Activated CD4-positive, alpha-beta T cell treated with anti-CD3 and anti-CD28 coated beads, Interleukin-2, amount 10 ng/mL, durations not matched to agents 24 days and 14 days (primary cell): ENCODE results near the gene NEK1. TPM values are rescaled to one million over a fixed set of nuclear protein-coding genes. Genes with fewer than 3 reads are reported as not detected.
"Not testable (repeated sequence)": the region's sequence is repeated elsewhere in the genome, so short reads cannot be mapped to it uniquely, and the experiment has no call there.

Experiments
- DNase-seq: peaks from one replicate; pipeline ENCODE4 v3.0.0; 2022
- H3K27ac Mint-ChIP-seq: one replicate; pipeline ENCODE4 v1.8.0; 2022; ENCODE audit warnings: mild to moderate bottlenecking, mixed read lengths
- H3K27me3 Mint-ChIP-seq: one replicate; pipeline ENCODE4 v1.8.0; 2022; ENCODE audit warnings: mixed read lengths
- H3K36me3 Mint-ChIP-seq: one replicate; pipeline ENCODE4 v1.8.0; 2022; ENCODE audit warnings: low read depth, mild to moderate bottlenecking, mixed read lengths
- H3K4me1 Mint-ChIP-seq: one replicate; pipeline ENCODE4 v1.8.0; 2021; ENCODE audit warnings: mixed read lengths
- H3K4me3 Mint-ChIP-seq: one replicate; pipeline ENCODE4 v1.8.0; 2022; ENCODE audit warnings: mild to moderate bottlenecking, moderate library complexity, mixed read lengths
- H3K9me3 Mint-ChIP-seq: one replicate; pipeline ENCODE4 v1.8.0; 2021; ENCODE audit warnings: mixed read lengths
- intact Hi-C: fragments of 100-400 bp; cut with micrococcal nuclease; formaldehyde crosslinking; loops from one replicate; pipeline ENCODE4 v1.15.1; 2023
- total RNA-seq: library from RNA; stranded (reverse); gene quantifications from 2 replicates; pipeline ENCODE4 v1.2.3, GENCODE V29; 2022

The NEK1 gene
- total RNA-seq, 1 donor from 2014 or later: 11.1 TPM

DNA sequence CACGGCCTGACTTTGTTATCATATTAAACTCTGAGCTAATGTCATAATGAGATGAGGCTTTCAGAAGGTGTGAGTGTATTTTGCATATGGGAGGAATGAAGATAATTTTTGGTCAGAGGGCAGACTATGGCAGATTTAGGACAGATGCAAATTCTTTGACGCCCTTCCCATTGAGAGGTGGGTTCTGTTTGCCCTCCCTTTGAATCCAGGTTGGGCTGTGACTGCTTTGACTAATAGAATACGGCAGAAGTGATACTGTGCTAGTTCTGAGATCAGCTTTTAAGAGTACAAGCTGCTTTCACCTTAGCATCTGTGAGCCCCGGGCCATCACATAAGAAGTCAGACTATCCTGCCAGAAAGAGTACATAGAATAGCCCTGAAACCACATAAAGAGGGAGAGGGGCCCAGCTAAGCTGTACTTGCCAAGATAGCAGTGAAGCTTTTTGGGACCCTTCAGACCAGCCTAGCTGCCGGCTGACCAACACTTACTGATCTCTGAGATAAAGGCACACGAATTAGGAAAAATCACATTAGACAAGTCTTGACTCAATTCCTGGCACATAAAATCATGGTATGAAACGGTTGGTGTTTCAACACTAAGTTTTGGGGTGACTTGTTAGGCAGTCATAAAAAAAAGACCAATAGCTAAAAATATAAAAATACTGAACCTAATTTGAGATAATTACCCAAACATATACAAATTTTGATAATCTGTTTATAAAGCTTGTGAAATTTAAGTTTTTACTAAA lies 174.9 kb downstream of the NEK1 start:
- intact Hi-C loops: no loop called here
- peaks cover 9% of the 10 kb centered on the region for H3K9me3 Mint-ChIP-seq
- DNase-seq: no peak
- H3K27ac Mint-ChIP-seq: no peak overlapping the region
- peaks cover 6% of the 10 kb centered on the region for H3K36me3 Mint-ChIP-seq
- H3K4me3 Mint-ChIP-seq: no peak overlapping the region
- H3K4me1 Mint-ChIP-seq: peaks cover 4% of the 10 kb centered on the region
- no peaks in the 10 kb centered on the region for H3K27me3 Mint-ChIP-seq

DNA sequence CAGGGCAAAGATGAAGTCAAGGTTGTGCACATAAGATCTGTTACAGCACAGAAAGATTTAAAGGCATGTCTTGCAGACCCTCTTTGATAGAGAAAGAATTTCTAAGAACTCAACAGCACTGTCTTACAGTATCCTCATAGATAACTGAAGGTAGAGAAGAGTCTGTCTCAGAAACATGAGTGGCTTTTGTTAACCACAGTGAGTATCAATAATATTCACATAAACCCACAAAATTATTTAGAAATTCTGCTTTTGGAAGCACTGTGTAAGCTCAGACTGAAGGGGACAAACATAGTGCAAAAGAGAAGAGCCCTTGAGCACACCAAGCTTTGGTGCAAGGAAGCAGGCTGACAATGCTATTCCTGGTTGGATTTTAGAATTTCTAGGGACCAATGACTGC lies 175.6 kb downstream of the NEK1 start:
- Mint-ChIP-seq H3K4me1 (peaks cover 4% of the 10 kb centered on the region), H3K36me3 (peaks cover 3% of the 10 kb centered on the region), H3K4me3 (no peak overlapping the region), H3K9me3 (peaks cover 3% of the 10 kb centered on the region), H3K27me3 (no peaks in the 10 kb centered on the region), H3K27ac (no peak overlapping the region)
- intact Hi-C loops: no loop called here
- DNase-seq: no peak

DNA sequence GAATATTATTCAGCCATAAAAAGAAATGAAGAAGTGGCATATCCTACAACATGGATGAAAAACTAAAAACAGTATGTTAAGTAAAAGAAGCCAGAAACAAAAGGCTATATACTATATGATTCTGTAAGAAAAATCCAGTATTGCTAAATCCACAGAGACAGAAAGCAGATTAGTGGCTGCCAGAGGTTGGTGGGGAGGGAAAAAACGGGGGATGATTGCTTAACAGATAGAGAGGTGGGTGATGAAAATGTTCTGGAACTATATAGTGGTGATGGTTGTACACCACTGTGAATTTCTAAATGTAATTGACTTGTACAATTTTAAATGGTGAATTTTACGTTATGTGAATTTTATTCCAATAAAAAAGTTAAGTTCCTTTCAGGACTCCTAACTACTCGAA lies 184.0 kb downstream of the NEK1 start:
- peaks cover 2% of the 10 kb centered on the region for H3K4me1 Mint-ChIP-seq
- intact Hi-C loops: no loop called here
- peaks cover 7% of the 10 kb centered on the region for H3K36me3 Mint-ChIP-seq
- H3K9me3 Mint-ChIP-seq: no peaks in the 10 kb centered on the region
- no peak overlapping the region for H3K4me3 Mint-ChIP-seq
- no peak overlapping the region for H3K27ac Mint-ChIP-seq
- DNase-seq: no peak
- no peaks in the 10 kb centered on the region for H3K27me3 Mint-ChIP-seq

DNA sequence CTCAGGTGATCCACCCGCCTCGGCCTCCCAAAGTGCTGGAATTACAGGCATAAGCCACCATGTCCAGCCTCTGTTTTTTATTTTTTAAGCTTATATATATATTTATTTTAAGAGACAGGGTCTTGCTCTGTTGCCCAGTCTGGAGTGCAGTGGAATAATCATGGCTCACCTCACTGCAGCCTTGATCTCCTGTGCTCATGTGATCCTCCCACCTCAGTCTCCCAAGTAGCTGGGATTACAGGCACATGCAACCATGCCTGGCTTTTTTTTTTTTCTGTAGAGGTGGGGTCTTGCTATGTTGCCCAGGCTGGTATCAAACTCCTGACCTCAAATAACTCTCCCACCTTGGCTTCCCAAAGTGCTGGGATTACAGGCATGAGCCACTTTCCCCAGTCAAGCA lies 184.7 kb downstream of the NEK1 start:
- intact Hi-C loops, H3K27ac Mint-ChIP-seq, H3K4me1 Mint-ChIP-seq, H3K4me3 Mint-ChIP-seq, H3K27me3 Mint-ChIP-seq, H3K36me3 Mint-ChIP-seq, DNase-seq, H3K9me3 Mint-ChIP-seq: not testable (repeated sequence)

DNA sequence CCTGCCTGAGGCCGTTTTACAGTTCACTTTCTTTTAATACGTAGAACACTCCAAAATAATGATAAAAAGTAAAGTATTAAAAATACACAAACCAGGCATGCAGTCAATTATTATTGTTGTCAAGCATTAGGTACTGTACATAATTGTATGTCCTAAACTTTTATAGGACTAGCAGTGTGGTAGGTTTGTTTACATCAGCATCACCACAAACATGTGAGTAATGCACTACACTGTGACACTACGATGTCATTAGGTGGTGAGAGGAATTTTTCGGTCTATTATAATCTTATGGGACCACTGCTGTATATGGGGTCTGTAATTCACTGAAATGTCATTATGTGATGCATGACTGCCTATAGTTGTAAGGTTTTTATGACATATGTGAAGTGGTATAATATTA lies 192.1 kb downstream of the NEK1 start:
- Mint-ChIP-seq H3K36me3 (peaks cover 19% of the 10 kb centered on the region), H3K4me1 (peaks cover 14% of the 10 kb centered on the region), H3K27me3 (no peaks in the 10 kb centered on the region), H3K9me3 (peaks cover 5% of the 10 kb centered on the region), H3K4me3 (no peak overlapping the region), H3K27ac (no peak overlapping the region)
- DNase-seq: no peak
- intact Hi-C loops: no loop called here

DNA sequence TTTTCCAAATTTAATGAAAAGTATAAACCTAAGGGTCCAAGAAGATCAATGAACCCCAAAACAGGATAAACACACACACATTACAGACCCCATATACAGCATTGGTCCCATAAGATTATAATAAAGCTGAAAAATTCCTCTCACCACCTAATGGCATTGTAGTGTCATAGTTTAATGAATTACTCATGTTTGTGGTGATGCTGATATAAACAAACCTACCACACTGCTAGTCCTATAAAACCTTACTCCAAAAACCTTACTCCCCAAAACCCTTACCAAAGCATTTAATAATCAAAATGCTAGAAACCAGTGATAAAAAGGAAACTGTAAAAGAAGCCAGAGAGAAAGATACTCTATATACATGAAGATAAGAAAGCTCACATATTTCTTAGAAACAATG lies 193.5 kb downstream of the NEK1 start:
- Mint-ChIP-seq H3K9me3 (peaks cover 5% of the 10 kb centered on the region), H3K4me3 (no peak overlapping the region), H3K27ac (no peak overlapping the region), H3K36me3 (peaks cover 15% of the 10 kb centered on the region), H3K27me3 (no peaks in the 10 kb centered on the region), H3K4me1 (peaks cover 16% of the 10 kb centered on the region)
- no peak for DNase-seq
- intact Hi-C loops: loop anchor here (5.0 to 10.0 kb wide), 3 partner anchors 196 to 904 kb away; partner anchors contain the start of genes CBR4 and NEK1

DNA sequence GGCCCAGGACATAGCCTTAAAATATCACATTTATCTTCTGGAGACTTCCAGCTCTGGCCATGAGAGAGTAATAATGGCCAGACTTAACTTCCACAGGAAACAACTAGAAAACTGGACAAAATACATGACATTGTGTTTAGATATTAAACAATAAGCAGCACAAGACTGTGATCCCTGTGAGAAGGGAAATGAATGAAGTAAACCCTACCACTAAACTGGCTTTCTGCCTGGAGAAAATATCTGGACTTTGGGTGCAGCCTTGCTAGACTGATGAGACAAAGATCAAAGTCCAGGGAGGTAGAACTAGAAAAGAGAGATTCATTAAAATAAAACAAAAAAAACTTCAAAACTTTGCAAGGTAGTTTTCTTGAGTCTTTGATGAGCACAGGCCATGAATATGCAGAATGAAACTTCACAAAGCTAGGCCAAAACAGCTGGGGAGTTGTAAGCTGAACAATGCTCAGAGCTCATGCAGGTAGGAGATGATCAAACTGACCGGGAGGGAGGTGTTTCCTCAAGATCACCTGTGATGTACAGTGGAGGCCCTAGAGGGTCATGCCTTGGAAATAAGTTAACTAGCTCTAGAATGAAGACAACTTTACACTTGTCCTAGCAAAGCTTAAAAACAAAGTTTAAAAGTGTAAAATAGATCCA lies 194.6 kb downstream of the NEK1 start:
- Mint-ChIP-seq H3K9me3 (peaks cover 5% of the 10 kb centered on the region), H3K27ac (no peak overlapping the region), H3K4me3 (no peak overlapping the region), H3K36me3 (peaks cover 13% of the 10 kb centered on the region), H3K4me1 (peaks cover 16% of the 10 kb centered on the region), H3K27me3 (no peaks in the 10 kb centered on the region)
- intact Hi-C loops: loop anchor here (5.0 to 10.0 kb wide), 3 partner anchors 197 to 903 kb away; partner anchors contain the start of genes CBR4 and NEK1
- no peak for DNase-seq

DNA sequence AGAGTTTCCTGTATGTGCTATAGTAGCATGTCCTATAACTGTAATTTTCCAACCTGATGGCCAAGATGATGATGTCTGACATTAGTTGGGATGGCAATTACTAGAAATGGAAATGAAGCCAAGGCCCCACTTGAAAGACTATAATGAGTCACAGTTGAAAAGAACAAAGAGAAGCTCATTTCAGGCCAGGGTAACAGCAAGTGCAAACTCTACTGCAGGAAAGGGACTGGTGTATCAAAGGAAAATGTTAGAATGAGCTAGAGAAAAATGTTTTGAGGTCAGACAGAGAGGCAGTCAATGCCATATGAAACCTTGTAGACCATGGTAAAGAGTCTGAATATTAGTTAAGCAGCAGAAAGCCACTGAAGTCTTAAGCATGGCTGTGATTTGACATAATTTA lies 195.4 kb downstream of the NEK1 start:
- no peak for DNase-seq
- intact Hi-C loops: loop anchor here (5.0 to 10.0 kb wide), 3 partner anchors 198 to 902 kb away; partner anchors contain the start of genes CBR4 and NEK1
- Mint-ChIP-seq H3K27ac (no peak overlapping the region), H3K36me3 (peaks cover 9% of the 10 kb centered on the region), H3K4me3 (no peak overlapping the region), H3K4me1 (peaks cover 22% of the 10 kb centered on the region), H3K9me3 (peaks cover 5% of the 10 kb centered on the region), H3K27me3 (no peaks in the 10 kb centered on the region)

DNA sequence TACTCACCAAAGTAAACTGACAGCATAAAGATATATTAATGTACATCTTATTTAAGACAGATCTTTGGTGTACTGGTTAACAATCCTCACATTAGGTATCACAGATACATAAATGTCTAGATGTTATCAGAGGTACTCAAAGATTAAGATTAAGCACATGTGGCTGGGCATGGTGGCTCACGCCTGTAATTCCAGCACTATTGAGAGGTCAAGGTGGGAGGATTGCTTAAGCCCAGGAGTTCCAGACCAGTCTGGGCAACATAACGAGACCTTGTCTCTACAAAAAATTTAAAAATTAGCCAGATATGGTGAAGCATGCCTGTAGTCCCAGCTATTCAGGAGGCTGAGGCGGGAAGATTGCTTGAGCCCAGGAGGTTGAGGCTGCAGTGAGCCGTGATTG lies 195.9 kb downstream of the NEK1 start:
- Mint-ChIP-seq H3K4me3 (no peak overlapping the region), H3K4me1 (peaks cover 26% of the 10 kb centered on the region), H3K27me3 (no peaks in the 10 kb centered on the region), H3K27ac (no peak overlapping the region), H3K9me3 (peaks cover 5% of the 10 kb centered on the region), H3K36me3 (peaks cover 7% of the 10 kb centered on the region)
- DNase-seq: no peak
- intact Hi-C loops: loop anchor here (5.0 to 10.0 kb wide), 3 partner anchors 198 to 902 kb away; partner anchors contain the start of genes CBR4 and NEK1

DNA sequence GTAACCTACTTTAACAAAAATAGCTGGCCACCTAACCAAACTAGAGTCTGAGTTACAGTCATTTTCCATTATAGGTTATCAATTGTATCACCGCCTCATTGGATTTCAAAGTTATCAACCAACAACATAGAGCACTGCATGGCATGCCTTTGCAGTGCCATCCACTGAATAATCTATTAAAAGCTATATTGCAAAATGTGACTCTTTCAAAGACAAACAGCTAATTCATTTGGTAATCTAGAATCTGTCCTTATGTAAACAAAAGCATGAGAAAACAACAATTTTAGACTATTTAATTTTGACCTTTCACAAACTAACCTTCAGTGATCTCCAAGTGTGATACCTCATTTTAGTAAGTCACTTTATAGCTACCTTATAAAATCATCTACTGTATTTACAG lies 197.5 kb downstream of the NEK1 start:
- Mint-ChIP-seq H3K9me3 (peaks cover 5% of the 10 kb centered on the region), H3K4me1 (peaks cover 37% of the 10 kb centered on the region), H3K27me3 (no peaks in the 10 kb centered on the region), H3K27ac (no peak overlapping the region), H3K36me3 (peaks cover 6% of the 10 kb centered on the region), H3K4me3 (no peak overlapping the region)
- intact Hi-C loops: loop anchor here (5.0 to 10.0 kb wide), 4 partner anchors 143 to 900 kb away; partner anchors contain the start of genes CBR4, NEK1 and SH3RF1
- no peak for DNase-seq

DNA sequence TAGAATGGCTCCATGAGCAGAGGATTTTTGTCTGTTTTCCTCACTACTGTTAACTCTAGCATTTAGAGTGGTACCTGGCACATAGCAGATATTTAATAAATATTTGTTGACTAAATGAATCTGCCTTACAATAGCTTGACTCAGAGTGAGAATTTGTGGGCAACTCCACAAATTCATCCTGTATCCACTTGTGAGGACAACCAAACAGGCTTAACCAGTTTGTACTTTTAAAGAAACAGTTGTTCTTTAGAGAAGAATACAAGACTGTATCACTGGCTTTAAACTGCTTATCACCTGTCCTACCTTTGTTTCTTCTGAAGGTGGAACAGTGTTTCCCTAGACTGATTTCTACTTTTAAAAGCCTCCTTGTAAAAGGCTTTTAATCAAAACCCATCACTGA lies 200.3 kb downstream of the NEK1 start:
- peaks cover 3% of the 10 kb centered on the region for H3K36me3 Mint-ChIP-seq
- H3K4me3 Mint-ChIP-seq: no peak overlapping the region
- no peak for DNase-seq
- H3K27me3 Mint-ChIP-seq: no peaks in the 10 kb centered on the region
- H3K27ac Mint-ChIP-seq: no peak overlapping the region
- H3K4me1 Mint-ChIP-seq: peaks cover 39% of the 10 kb centered on the region
- no peaks in the 10 kb centered on the region for H3K9me3 Mint-ChIP-seq
- intact Hi-C loops: loop anchor here (5.0 to 10.0 kb wide), 3 partner anchors 140 to 897 kb away; partner anchors contain the start of genes NEK1 and SH3RF1

DNA sequence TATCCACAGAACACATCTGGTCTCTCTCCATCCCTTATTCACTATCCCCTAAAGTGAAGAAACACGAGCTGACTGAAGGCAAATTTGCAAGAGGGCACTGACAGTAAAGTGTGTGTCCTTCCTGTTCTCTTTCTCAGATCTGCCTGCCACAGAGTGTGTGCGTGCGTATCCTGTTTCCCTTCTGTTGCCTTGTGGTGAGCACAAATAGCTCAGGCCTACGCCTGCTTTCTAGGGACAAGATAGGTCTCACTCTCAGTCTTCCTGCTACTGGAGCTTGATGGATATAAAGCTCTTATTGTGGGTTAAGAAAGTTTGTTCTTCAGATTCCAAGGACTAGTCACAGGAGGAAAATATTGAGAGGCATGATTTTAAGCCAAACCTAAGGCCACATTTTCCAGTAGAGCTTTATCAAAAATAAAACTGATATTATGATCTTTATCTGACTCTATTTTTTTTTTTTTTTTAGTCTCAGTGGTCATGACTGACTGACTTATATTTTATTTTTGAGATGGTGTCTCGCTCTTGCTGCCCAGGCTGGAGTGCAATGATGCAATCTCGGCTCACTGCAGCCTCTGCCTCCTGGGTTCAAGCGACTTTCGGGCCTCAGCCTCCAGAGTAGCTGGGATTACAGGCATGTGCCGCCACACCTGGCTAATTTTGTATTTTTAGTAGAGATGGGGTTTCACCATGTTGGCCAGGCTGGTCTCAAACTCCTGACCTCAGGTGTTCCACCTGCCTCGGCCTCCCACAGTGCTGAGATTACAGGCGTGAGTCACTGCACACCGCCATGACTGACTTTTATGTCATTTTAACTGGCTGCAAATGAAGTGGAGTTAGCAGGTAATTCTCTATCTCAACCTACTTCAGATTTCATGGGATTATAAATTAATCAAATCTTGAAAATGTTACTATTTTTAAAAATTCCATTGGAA lies 201.3 kb downstream of the NEK1 start:
- Mint-ChIP-seq H3K36me3 (peaks cover 3% of the 10 kb centered on the region), H3K27me3 (no peaks in the 10 kb centered on the region), H3K4me3 (peak overlapping the region; percentile 34), H3K27ac (peak overlapping the region; percentile 60), H3K9me3 (no peaks in the 10 kb centered on the region), H3K4me1 (peaks cover 34% of the 10 kb centered on the region)
- intact Hi-C loops: loop anchor here (5.0 to 10.0 kb wide), 3 partner anchors 139 to 896 kb away; partner anchors contain the start of genes NEK1 and SH3RF1
- peak; percentile 89 for DNase-seq

DNA sequence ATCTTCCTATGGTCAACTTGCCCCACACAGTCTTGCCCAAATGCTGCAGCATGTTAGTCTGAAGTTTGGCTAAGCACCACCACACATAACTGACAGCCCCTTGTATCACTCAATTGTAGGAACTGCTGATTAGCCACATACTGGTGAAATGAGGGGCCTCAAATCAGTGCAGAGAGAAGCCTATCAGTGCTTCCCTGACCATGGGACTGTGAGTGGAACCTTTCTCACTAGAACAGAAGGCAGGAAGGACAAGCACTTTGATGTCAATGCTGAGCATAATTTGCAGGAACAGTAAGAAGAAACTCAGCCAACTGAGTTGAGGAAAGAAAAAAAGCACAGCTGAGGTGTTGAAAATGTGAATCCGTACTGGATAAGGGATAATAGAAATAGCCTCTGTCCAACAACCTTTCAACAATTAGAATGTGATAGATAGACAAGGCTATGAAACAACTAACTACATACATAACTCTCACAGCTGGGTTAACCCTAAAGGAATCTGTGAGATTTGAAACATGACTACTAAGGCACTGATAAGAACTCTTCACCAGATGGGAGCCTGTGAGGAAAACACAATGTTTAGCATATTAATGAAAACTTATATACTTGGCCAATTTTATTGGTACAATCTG lies 205.1 kb downstream of the NEK1 start:
- no peak overlapping the region for H3K4me3 Mint-ChIP-seq
- intact Hi-C loops: no loop called here
- no peaks in the 10 kb centered on the region for H3K27me3 Mint-ChIP-seq
- no peak for DNase-seq
- peaks cover 6% of the 10 kb centered on the region for H3K36me3 Mint-ChIP-seq
- no peaks in the 10 kb centered on the region for H3K9me3 Mint-ChIP-seq
- no peak overlapping the region for H3K27ac Mint-ChIP-seq
- H3K4me1 Mint-ChIP-seq: peaks cover 30% of the 10 kb centered on the region
